NCI-H1105 (cell line): ENCODE measurements around the gene ATP13A2.
"Not testable (repeated sequence)": the region's sequence is repeated elsewhere in the genome, so short reads cannot be mapped to it uniquely, and the experiment has no call there.

Experiments
- DNase-seq: peaks from one replicate; lab custom pipeline; 2025; lab: John Stamatoyannopoulos, UW

The ATP13A2 gene

GRCh38 chr1:16979475-16980327 is 32.0 kb downstream of the ATP13A2 start:
- DNase-seq: no peak

- DNase-seq: no peak
Observed at GRCh38 chr1:16978567-16979474, 32.9 kb downstream of the ATP13A2 start.

GRCh38 chr1:16978139-16978538 is 33.6 kb downstream of the ATP13A2 start:
- no peak for DNase-seq

GRCh38 chr1:16977377-16977776 is 34.4 kb downstream of the ATP13A2 start:
- no peak for DNase-seq

- DNase-seq: no peak
Observed at GRCh38 chr1:16976966-16977365, 34.8 kb downstream of the ATP13A2 start.

GRCh38 chr1:16975838-16976237 is 35.9 kb downstream of the ATP13A2 start:
- no peak for DNase-seq

GRCh38 chr1:16975211-16975610 is 36.5 kb downstream of the ATP13A2 start:
- DNase-seq: no peak

GRCh38 chr1:16973215-16973614 is 38.5 kb downstream of the ATP13A2 start:
- no peak for DNase-seq

GRCh38 chr1:16972189-16972895 is 39.4 kb downstream of the ATP13A2 start:
- no peak for DNase-seq

- DNase-seq: peak; percentile 91
Observed at GRCh38 chr1:16971341-16972188, 40.2 kb downstream of the ATP13A2 start.

- no peak for DNase-seq
Observed at GRCh38 chr1:16970132-16970910, 41.4 kb downstream of the ATP13A2 start.

GRCh38 chr1:16969651-16970050 is 42.1 kb downstream of the ATP13A2 start:
- DNase-seq: no peak

- no peak for DNase-seq
Observed at GRCh38 chr1:16969057-16969611, 42.6 kb downstream of the ATP13A2 start.

- no peak for DNase-seq
Observed at GRCh38 chr1:16968372-16968771, 43.4 kb downstream of the ATP13A2 start.

GRCh38 chr1:16967962-16968361 is 43.8 kb downstream of the ATP13A2 start:
- DNase-seq: no peak

GRCh38 chr1:16967095-16967575 is 44.6 kb downstream of the ATP13A2 start:
- DNase-seq: peak; percentile 27

- no peak for DNase-seq
Observed at GRCh38 chr1:16966282-16966681, 45.4 kb downstream of the ATP13A2 start.

- no peak for DNase-seq
Observed at GRCh38 chr1:16965486-16966067, 46.2 kb downstream of the ATP13A2 start.

GRCh38 chr1:16964169-16964568 is 47.6 kb downstream of the ATP13A2 start:
- not testable (repeated sequence) for DNase-seq
